ENCODE results near the gene LOXL4.

LOXL4 gene

DNA sequence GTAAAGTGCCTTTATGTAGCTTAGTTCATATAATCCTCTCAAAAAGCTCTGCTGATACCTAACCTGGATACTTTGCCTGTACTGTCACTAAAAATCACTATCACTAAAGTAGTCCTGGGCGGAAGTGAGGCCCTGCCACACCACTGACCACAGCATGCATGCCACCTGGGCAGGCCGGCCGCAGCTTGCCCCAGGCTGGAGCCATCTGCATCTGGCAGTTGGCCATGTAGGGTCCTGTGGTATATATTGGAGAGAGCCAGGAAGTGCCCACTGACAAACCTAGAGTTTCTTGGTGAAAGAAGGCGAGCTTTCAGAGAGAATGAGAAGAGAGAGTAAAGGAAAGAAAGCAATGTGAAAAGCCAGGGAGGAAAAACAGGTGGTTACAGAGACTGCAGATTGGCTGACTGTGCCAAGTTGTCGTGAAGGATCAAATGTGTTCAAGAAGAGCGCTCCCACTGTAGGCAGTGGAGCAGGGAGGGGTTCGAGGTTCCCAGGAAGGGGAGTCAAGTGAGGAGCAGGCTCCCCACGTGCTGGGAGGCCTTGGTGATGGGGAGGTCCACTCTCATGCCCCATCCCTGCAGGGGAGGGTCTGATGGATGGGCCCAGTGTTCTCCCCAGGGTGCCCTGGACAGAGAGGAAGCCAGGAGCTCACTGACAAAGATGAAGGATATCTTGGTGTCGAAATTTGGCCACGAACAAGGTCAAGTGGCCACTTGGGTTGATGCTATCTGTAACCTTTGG is 13.6 kb downstream of the LOXL4 start:
- no peak overlapping the region for H3K4me3 ChIP-seq (ENCODE audit: low read depth, low read length)
- no peak overlapping the region for H3K9ac ChIP-seq
- H3K27ac ChIP-seq = no peak overlapping the region
- H3K36me3 ChIP-seq (ENCODE audit: control insufficient read depth, insufficient read depth, low read length) = no peaks in the 10 kb centered on the region
- H3K79me2 ChIP-seq = no peaks in the 10 kb centered on the region
- no peaks in the 10 kb centered on the region for H3K27me3 ChIP-seq (ENCODE audit: control insufficient read depth, insufficient read depth, low read length)
- TF ChIP-seq, protein P1, sequence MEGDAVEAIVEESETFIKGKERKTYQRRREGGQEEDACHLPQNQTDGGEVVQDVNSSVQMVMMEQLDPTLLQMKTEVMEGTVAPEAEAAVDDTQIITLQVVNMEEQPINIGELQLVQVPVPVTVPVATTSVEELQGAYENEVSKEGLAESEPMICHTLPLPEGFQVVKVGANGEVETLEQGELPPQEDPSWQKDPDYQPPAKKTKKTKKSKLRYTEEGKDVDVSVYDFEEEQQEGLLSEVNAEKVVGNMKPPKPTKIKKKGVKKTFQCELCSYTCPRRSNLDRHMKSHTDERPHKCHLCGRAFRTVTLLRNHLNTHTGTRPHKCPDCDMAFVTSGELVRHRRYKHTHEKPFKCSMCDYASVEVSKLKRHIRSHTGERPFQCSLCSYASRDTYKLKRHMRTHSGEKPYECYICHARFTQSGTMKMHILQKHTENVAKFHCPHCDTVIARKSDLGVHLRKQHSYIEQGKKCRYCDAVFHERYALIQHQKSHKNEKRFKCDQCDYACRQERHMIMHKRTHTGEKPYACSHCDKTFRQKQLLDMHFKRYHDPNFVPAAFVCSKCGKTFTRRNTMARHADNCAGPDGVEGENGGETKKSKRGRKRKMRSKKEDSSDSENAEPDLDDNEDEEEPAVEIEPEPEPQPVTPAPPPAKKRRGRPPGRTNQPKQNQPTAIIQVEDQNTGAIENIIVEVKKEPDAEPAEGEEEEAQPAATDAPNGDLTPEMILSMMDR (IDR thresholded peaks at IDR 0.05) = no peak
- H3K9me3 ChIP-seq (ENCODE audit: control insufficient read depth, low read length) = no peaks in the 10 kb centered on the region
- no peak overlapping the region for H2AFZ ChIP-seq
- H3K4me1 ChIP-seq = no peaks in the 10 kb centered on the region
- no peak overlapping the region for H3K4me2 ChIP-seq (ENCODE audit: low read length)

DNA sequence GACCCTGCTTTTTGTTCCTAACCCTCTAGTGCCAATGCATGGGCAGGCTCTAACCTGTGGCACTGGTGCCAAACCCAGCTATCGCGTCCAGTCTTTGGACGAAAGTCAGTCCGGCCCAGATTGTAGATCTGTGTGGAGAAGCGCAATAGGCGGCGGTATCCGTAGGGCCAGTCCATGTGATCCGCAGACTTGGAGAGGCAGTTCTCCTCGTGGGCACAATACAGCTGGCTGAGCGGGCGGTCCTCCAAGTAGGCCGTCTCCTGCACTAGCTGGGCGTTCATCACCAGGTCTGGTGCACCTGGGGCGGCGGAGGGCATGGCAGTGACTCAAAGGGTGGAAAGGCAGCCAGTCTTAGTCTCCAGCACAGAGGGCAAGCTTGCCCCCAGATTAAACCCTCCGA is 14.5 kb downstream of the LOXL4 start:
- no peak overlapping the region for H3K27ac ChIP-seq
- H3K4me1 ChIP-seq = no peaks in the 10 kb centered on the region
- no peaks in the 10 kb centered on the region for H3K27me3 ChIP-seq (ENCODE audit: control insufficient read depth, insufficient read depth, low read length)
- no peak overlapping the region for H3K9ac ChIP-seq
- H3K36me3 ChIP-seq (ENCODE audit: control insufficient read depth, insufficient read depth, low read length) = no peaks in the 10 kb centered on the region
- no peak overlapping the region for H2AFZ ChIP-seq
- H3K4me2 ChIP-seq (ENCODE audit: low read length) = no peak overlapping the region
- H3K4me3 ChIP-seq (ENCODE audit: low read depth, low read length) = no peak overlapping the region
- TF ChIP-seq, protein P1 (IDR thresholded peaks at IDR 0.05) = no peak
- H3K79me2 ChIP-seq = no peaks in the 10 kb centered on the region
- H3K9me3 ChIP-seq (ENCODE audit: control insufficient read depth, low read length) = no peaks in the 10 kb centered on the region

DNA sequence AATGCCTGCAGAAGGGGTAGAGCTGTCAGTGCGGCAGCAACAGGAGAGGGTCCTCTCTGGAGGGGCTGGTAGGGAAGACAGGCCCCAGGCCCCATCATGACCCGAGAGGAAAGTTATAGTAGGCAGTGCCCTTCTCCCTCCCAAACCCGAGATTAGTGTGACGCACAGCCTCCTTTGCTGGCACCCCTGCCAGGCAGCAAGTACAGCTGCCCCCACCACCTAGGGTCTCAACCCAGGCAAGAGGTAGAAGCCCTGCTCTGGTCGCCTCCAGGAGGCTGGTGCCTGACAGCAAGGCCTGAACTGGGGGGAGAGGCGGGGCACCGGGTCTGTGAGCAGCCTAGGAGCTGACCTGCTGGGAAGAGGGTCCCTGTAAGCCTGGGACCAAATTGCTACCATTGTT is 15.5 kb downstream of the LOXL4 start:
- Histone ChIP-seq H3K4me3 (ENCODE audit: low read depth, low read length) (no peak overlapping the region), H3K79me2 (no peaks in the 10 kb centered on the region), H3K9me3 (ENCODE audit: control insufficient read depth, low read length) (no peaks in the 10 kb centered on the region), H2AFZ (no peak overlapping the region), H3K4me1 (no peaks in the 10 kb centered on the region), H3K4me2 (ENCODE audit: low read length) (no peak overlapping the region), H3K27ac (no peak overlapping the region), H3K36me3 (ENCODE audit: control insufficient read depth, insufficient read depth, low read length) (no peaks in the 10 kb centered on the region), H3K9ac (no peak overlapping the region), H3K27me3 (ENCODE audit: control insufficient read depth, insufficient read depth, low read length) (no peaks in the 10 kb centered on the region)
- TF ChIP-seq, protein P1 (IDR thresholded peaks at IDR 0.05) = no peak

DNA sequence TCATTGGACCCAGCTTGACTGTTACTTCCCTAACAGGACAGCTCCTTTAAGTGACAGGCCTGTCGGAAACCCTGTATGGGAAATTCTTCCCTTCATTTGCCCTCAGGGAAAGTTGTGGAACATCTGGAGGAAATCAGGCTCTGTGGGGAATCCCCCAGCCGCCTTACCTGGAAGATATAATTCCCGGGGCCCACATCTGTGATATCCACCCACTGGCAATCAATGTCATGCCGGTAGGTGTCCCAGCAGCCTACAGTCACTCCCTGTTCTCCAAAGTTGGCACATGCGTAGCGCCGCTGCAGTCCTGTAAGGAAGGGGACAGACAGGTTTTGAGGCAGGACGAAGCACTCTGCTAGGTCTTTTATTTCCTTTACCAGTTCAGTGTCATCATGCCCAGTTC is 16.6 kb downstream of the LOXL4 start:
- TF ChIP-seq, protein P1 (IDR thresholded peaks at IDR 0.05) = no peak
- H3K36me3 ChIP-seq (ENCODE audit: control insufficient read depth, insufficient read depth, low read length) = no peaks in the 10 kb centered on the region

DNA sequence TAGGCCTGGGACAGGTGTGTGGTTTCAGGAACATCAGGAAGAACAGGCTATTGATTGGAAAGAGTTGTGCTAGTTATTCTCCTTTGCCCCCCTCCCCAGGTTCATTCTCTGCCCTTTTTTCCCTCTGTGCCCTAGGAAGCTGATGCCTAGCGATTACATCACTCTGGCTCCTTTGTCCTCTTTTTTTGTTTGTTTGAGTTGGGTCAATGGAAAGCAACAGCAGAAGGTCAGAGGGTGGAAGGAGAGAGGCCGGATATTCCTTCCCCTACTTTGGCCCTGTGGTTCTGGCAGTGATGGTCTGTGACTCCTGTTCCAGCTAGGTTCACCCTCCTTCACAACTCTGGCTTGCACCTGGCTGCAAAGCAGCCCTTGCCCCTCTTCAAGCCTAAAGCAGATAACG is 18.9 kb downstream of the LOXL4 start:
- no peaks in the 10 kb centered on the region for H3K9me3 ChIP-seq (ENCODE audit: control insufficient read depth, low read length)
- TF ChIP-seq, protein P1 (IDR thresholded peaks at IDR 0.05) = no peak
- H3K4me3 ChIP-seq (ENCODE audit: low read depth, low read length) = no peak overlapping the region
- no peak overlapping the region for H3K4me2 ChIP-seq (ENCODE audit: low read length)
- no peaks in the 10 kb centered on the region for H3K79me2 ChIP-seq
- H3K27ac ChIP-seq = no peak overlapping the region
- no peak overlapping the region for H3K9ac ChIP-seq
- H3K36me3 ChIP-seq (ENCODE audit: control insufficient read depth, insufficient read depth, low read length) = no peaks in the 10 kb centered on the region
- H3K4me1 ChIP-seq = peaks cover 12% of the 10 kb centered on the region
- H2AFZ ChIP-seq = no peak overlapping the region
- no peaks in the 10 kb centered on the region for H3K27me3 ChIP-seq (ENCODE audit: control insufficient read depth, insufficient read depth, low read length)

More for the DNA sequence above, 16.6 kb downstream of the LOXL4 start:
- no peaks in the 10 kb centered on the region for H3K27me3 ChIP-seq (ENCODE audit: control insufficient read depth, insufficient read depth, low read length)
- no peak overlapping the region for H3K27ac ChIP-seq
- H2AFZ ChIP-seq = no peak overlapping the region
- H3K79me2 ChIP-seq = no peaks in the 10 kb centered on the region
- H3K4me3 ChIP-seq (ENCODE audit: low read depth, low read length) = no peak overlapping the region
- H3K9me3 ChIP-seq (ENCODE audit: control insufficient read depth, low read length) = no peaks in the 10 kb centered on the region
- no peaks in the 10 kb centered on the region for H3K4me1 ChIP-seq
- no peak overlapping the region for H3K4me2 ChIP-seq (ENCODE audit: low read length)
- no peak overlapping the region for H3K9ac ChIP-seq

Data from parathyroid adenoma (tissue), 2 donors.